H1 (cell line): ENCODE results near the gene TMTC2. TPM values are rescaled to one million over a fixed set of nuclear protein-coding genes. Genes with fewer than 3 reads are reported as not detected.

Experiments
- CTCF ChIA-PET: fragments of 300-600 bp; sonication (Branson Sonifier 250); formaldehyde crosslinking; loops from one replicate; lab custom pipeline; 2021; ENCODE audit not compliant: partially characterized antibody; lab: Charles Lee
- POLR2A ChIA-PET: fragments of 300-600 bp; sonication (Branson Sonifier 250); formaldehyde crosslinking; loops from one replicate; lab custom pipeline; 2021; ENCODE audit warnings: inconsistent platforms; ENCODE audit not compliant: partially characterized antibody; lab: Charles Lee
- DNase-seq, 2 experiments: peaks; one replicate each; pipeline versions ENCODE4 v3.0.0 to v3.0.0-alpha.2; 2010 to 2022; ENCODE audit warnings: low spot score in 2 of 2, low read depth in 1 of 2, mixed read lengths in 1 of 2
- FAIRE-seq: peaks from 2 replicates; lab custom pipeline; 2011; peaks lifted over from hg19 to GRCh38; lab: Jason Lieb, UNC
- H2AFZ ChIP-seq: 2 replicates; pipeline ENCODE4 v1.8.1; 2012; ENCODE audit warnings: low read length, inconsistent platforms
- H2AK5ac ChIP-seq: 2 replicates; pipeline ENCODE4 v1.6.1; 2013; ENCODE audit warnings: low read depth, low read length
- H2BK120ac ChIP-seq: replicated peaks from 2 replicates; pipeline ENCODE3; 2013; ENCODE audit warnings: low read depth, low read length, inconsistent platforms
- H2BK12ac ChIP-seq: 2 replicates; pipeline ENCODE4 v1.6.1; 2013; ENCODE audit warnings: low read depth, low read length
- H2BK15ac ChIP-seq: 2 replicates; pipeline ENCODE4 v1.6.1; 2013; ENCODE audit warnings: low read length
- H2BK20ac ChIP-seq: 2 replicates; pipeline ENCODE4 v1.6.1; 2013; ENCODE audit warnings: low read length
- H2BK5ac ChIP-seq: 2 replicates; pipeline ENCODE4 v1.6.1; 2013; ENCODE audit warnings: low read depth, low read length
- H3K14ac ChIP-seq: 2 replicates; pipeline ENCODE4 v1.6.1; 2013; ENCODE audit warnings: inconsistent platforms; ENCODE audit not compliant: insufficient read length
- H3K18ac ChIP-seq: 2 replicates; pipeline ENCODE4 v1.6.1; 2013; ENCODE audit warnings: low read length; ENCODE audit errors: extremely low read depth
- H3K23ac ChIP-seq: 2 replicates; pipeline ENCODE4 v1.6.1; 2013; ENCODE audit warnings: inconsistent platforms; ENCODE audit not compliant: insufficient read length
- H3K23me2 ChIP-seq: 2 replicates; pipeline ENCODE4 v1.6.1; 2013; ENCODE audit warnings: low read depth, low read length
- H3K27ac ChIP-seq: 2 replicates; pipeline ENCODE4 v1.6.1; 2011; ENCODE audit warnings: low read depth, low read length, inconsistent platforms
- H3K27me3 ChIP-seq, 4 experiments: replicated peaks in 1 of 4; 1 replicate in 1 of 4; 2 replicates in 3 of 4; pipeline versions ENCODE4 v1.6.1 to v1.8.1; 2011 to 2013; ENCODE audit warnings: low read length in 3 of 4, mild to moderate bottlenecking in 3 of 4, inconsistent platforms in 2 of 4, mixed read lengths in 2 of 4, moderate library complexity in 1 of 4; ENCODE audit not compliant: control insufficient read depth in 3 of 4, insufficient read depth in 3 of 4; ENCODE audit errors: extremely low read depth in 1 of 4
- H3K36me3 ChIP-seq, 4 experiments: 2 replicates each; pipeline versions ENCODE4 v1.6.1 to v1.8.1; 2011 to 2013; ENCODE audit warnings: mild to moderate bottlenecking in 4 of 4, low read length in 3 of 4, moderate library complexity in 2 of 4, control low read depth in 1 of 4, inconsistent platforms in 1 of 4; ENCODE audit not compliant: insufficient read depth in 4 of 4, control insufficient read depth in 2 of 4
- H3K4ac ChIP-seq: replicated peaks from 2 replicates; pipeline ENCODE3; 2013; ENCODE audit warnings: low read length, low read depth, mixed read lengths, inconsistent platforms; ENCODE audit not compliant: insufficient read length
- H3K4me1 ChIP-seq, 4 experiments: replicated peaks in 1 of 4; 1 replicate in 1 of 4; 2 replicates in 3 of 4; pipeline versions ENCODE4 v1.6.1 to v1.8.1; 2011 to 2013; ENCODE audit warnings: low read length in 3 of 4, inconsistent platforms in 2 of 4, mixed read lengths in 1 of 4; ENCODE audit not compliant: insufficient read depth in 4 of 4, control insufficient read depth in 3 of 4
- H3K4me2 ChIP-seq, 2 experiments: 2 replicates each; pipeline versions ENCODE4 v1.6.1 to v1.8.1; 2011 to 2013; ENCODE audit warnings: low read depth in 2 of 2, low read length in 2 of 2, control low read depth in 1 of 2, inconsistent platforms in 1 of 2, mild to moderate bottlenecking in 1 of 2; ENCODE audit not compliant: insufficient read depth in 1 of 2
- H3K4me3 ChIP-seq, 4 experiments: fragments of 200-600, 300-600 bp in 1 of 4; sonication (generic), shearing (Covaris generic), sonication (Bioruptor Twin) in 1 of 4; 2 replicates each; pipeline versions ENCODE4 v1.5.1 to v1.8.1; 2011 to 2016; ENCODE audit warnings: low read length in 4 of 4, low read depth in 3 of 4, control low read depth in 2 of 4, inconsistent platforms in 2 of 4, mild to moderate bottlenecking in 2 of 4, mixed read lengths in 1 of 4, moderate library complexity in 1 of 4; ENCODE audit not compliant: insufficient read depth in 2 of 4; ENCODE audit errors: extremely low read depth in 1 of 4
- H3K56ac ChIP-seq: replicated peaks from 2 replicates; pipeline ENCODE3; 2013; ENCODE audit warnings: low read depth, mild to moderate bottlenecking, mixed read lengths, low read length, inconsistent platforms; ENCODE audit not compliant: insufficient read length
- H3K79me1 ChIP-seq: 2 replicates; pipeline ENCODE4 v1.6.1; 2013; ENCODE audit warnings: low read depth, low read length, control low read depth
- H3K79me2 ChIP-seq, 2 experiments: 2 replicates each; pipeline versions ENCODE4 v1.6.1 to v1.8.1; 2012 to 2013; ENCODE audit warnings: low read length in 2 of 2, mild to moderate bottlenecking in 2 of 2, inconsistent platforms in 1 of 2; ENCODE audit not compliant: insufficient read depth in 2 of 2, control insufficient read depth in 1 of 2
- H3K9ac ChIP-seq, 4 experiments: replicated peaks in 1 of 4; 1 replicate in 1 of 4; 2 replicates in 3 of 4; pipeline versions ENCODE4 v1.6.1 to v1.8.1; 2011 to 2013; ENCODE audit warnings: low read depth in 3 of 4, low read length in 3 of 4, control low read depth in 2 of 4, mild to moderate bottlenecking in 2 of 4, moderate library complexity in 2 of 4, inconsistent platforms in 1 of 4; ENCODE audit errors: extremely low read depth in 1 of 4
- H3K9me3 ChIP-seq, 2 experiments: 2 replicates each; pipeline versions ENCODE4 v1.6.1 to v1.8.1; 2012 to 2013; ENCODE audit warnings: mild to moderate bottlenecking in 2 of 2, moderate library complexity in 2 of 2, control low read depth in 1 of 2, inconsistent platforms in 1 of 2, low read depth in 1 of 2, low read length in 1 of 2, mixed read lengths in 1 of 2; ENCODE audit not compliant: insufficient read depth in 2 of 2
- H4K20me1 ChIP-seq, 2 experiments: replicated peaks in 1 of 2; 2 replicates each; pipeline versions ENCODE3 to v1.8.1; 2011 to 2013; ENCODE audit warnings: inconsistent platforms in 2 of 2, low read length in 2 of 2, mild to moderate bottlenecking in 1 of 2; ENCODE audit not compliant: insufficient read depth in 2 of 2, control insufficient read depth in 1 of 2
- H4K5ac ChIP-seq: 2 replicates; pipeline ENCODE4 v1.6.1; 2013; ENCODE audit warnings: low read length, low read depth, mixed read lengths, inconsistent platforms; ENCODE audit not compliant: insufficient read length
- H4K8ac ChIP-seq: 2 replicates; pipeline ENCODE4 v1.8.0; 2013; ENCODE audit warnings: mild to moderate bottlenecking, moderate library complexity, low read length, inconsistent platforms; ENCODE audit not compliant: insufficient read depth; ENCODE audit errors: extremely low read depth
- H4K91ac ChIP-seq: replicated peaks from 2 replicates; pipeline ENCODE3; 2013; ENCODE audit warnings: low read length, mixed read lengths, inconsistent platforms; ENCODE audit not compliant: insufficient read length
- BCL11A ChIP-seq, 2 experiments: IDR thresholded peaks; one replicate each; pipeline ENCODE4 v1.6.1; 2011; ENCODE audit warnings: low read depth in 2 of 2, low read length in 2 of 2, mild to moderate bottlenecking in 2 of 2
- BRCA1 ChIP-seq: IDR thresholded peaks from 2 replicates; pipeline ENCODE4 v1.6.1; 2012; ENCODE audit warnings: low read depth, low read length, improper control_type of control experiment
- CBX5 ChIP-seq: fragments of 300-800, 300-1000 bp; sonication (generic); IDR thresholded peaks from 2 replicates; pipeline ENCODE4 v1.7.1; 2016; ENCODE audit warnings: antibody characterized with exemption, low read length, low read depth
- JUN ChIP-seq: IDR thresholded peaks from 2 replicates; pipeline ENCODE4 v1.6.1; 2011; ENCODE audit warnings: low read depth, mild to moderate bottlenecking, improper control_type of control experiment, low read length
- KDM5A ChIP-seq: fragments of 200-600 bp; IDR thresholded peaks from 2 replicates; pipeline ENCODE4 v1.7.1; 2012; ENCODE audit warnings: mild to moderate bottlenecking, low read length, inconsistent platforms, mixed read lengths
- MAX ChIP-seq: IDR thresholded peaks from 2 replicates; pipeline ENCODE4 v1.6.1; 2012; ENCODE audit warnings: inconsistent platforms
- NRF1 ChIP-seq: IDR thresholded peaks from 2 replicates; pipeline ENCODE4 v1.6.1; 2011; ENCODE audit warnings: mild to moderate bottlenecking, low read depth, low read length, improper control_type of control experiment
- RXRA ChIP-seq: IDR thresholded peaks from 2 replicates; pipeline ENCODE4 v1.6.1; 2011; ENCODE audit warnings: low read depth, mild to moderate bottlenecking, low read length, moderate library complexity; ENCODE audit not compliant: insufficient read depth
- SP2 ChIP-seq: IDR thresholded peaks from 2 replicates; pipeline ENCODE4 v1.6.1; 2012; ENCODE audit warnings: mild to moderate bottlenecking, low read length, inconsistent platforms
- SP4 ChIP-seq: IDR thresholded peaks from 2 replicates; pipeline ENCODE4 v1.6.1; 2012; ENCODE audit warnings: low read length, inconsistent platforms
- SRF ChIP-seq: IDR thresholded peaks from 2 replicates; pipeline ENCODE4 v1.6.1; 2011; ENCODE audit warnings: mild to moderate bottlenecking, low read depth, low read length, moderate library complexity
- TCF12 ChIP-seq: IDR thresholded peaks from 2 replicates; pipeline ENCODE4 v1.6.1; 2011; ENCODE audit warnings: low read depth, mild to moderate bottlenecking, low read length
- WGBS, 2 experiments: shearing (Covaris generic) in 1 of 2; methylation state at CpG; one replicate each; pipeline versions ENCODE4 v1.1.6 to v1.1.7; 2013 to 2015; ENCODE audit warnings: low lambda C conversion rate in 2 of 2, mixed read lengths in 2 of 2, inconsistent platforms in 1 of 2, low coverage in 1 of 2, missing lambda C conversion rate in 1 of 2; ENCODE audit not compliant: insufficient replicate concordance in 2 of 2, insufficient coverage in 1 of 2, insufficient read length in 1 of 2; ENCODE audit errors: extremely low coverage in 1 of 2, missing lambda C conversion rate in 1 of 2; 5-methylcytosine and 5-hydroxymethylcytosine counted together
- polyA plus RNA-seq, 7 experiments: library from polyadenylated mRNA; depleted of rRNA in 3 of 7; stranded (reverse) in 5 of 7; unstranded in 2 of 7; fragments of >200 nt in 5 of 7; fragments of 200-250 nt in 2 of 7; gene quantifications; 1 replicate in 5 of 7; 2 replicates in 1 of 7; 4 replicates in 1 of 7; pipeline versions ENCODE4 v1.2.1 to v1.2.3, GENCODE V29; 2011 to 2013; ENCODE audit warnings: missing spikeins in 2 of 7, mixed read lengths in 2 of 7
- total RNA-seq: library from RNA; stranded (reverse); fragmentation: NEBNext Ultra II Directional; extraction: Animal tissue kit (Norgen Biotek cat#: 25700); gene quantifications from 2 replicates; pipeline ENCODE4 v1.2.1, GENCODE V29; 2021

The TMTC2 gene
- total and polyA plus RNA-seq, 2 of the 8 experiments (the other 6 are each of a cell fraction or from before 2014, with no cell fraction given), result 2.3 to 3.9 TPM

GRCh38 chr12:82896277-82896676 is 209.6 kb downstream of the TMTC2 start:
- TF ChIP-seq MAX, result no peak
- TF ChIP-seq RXRA, result no peak
- no peak for TF ChIP-seq NRF1
- no peak for TF ChIP-seq SP2
- no peak for TF ChIP-seq TCF12
- no peak for TF ChIP-seq BCL11A (IDR thresholded peaks at IDR 0.05; ENCODE audit: low read depth in 2 of 2, low read length in 2 of 2)
- no peak for TF ChIP-seq BRCA1
- no peak for TF ChIP-seq CBX5
- no peak for TF ChIP-seq SP4
- TF ChIP-seq SRF, result no peak
- no peak for TF ChIP-seq JUN
- TF ChIP-seq KDM5A, result no peak
- TF ChIP-seq, all 59 proteins: peak for 0
- H3K9me3 ChIP-seq, result no peaks in the 10 kb centered on the region
- H3K9ac ChIP-seq, result no peak overlapping the region
- H2BK5ac ChIP-seq, result no peak overlapping the region
- H3K79me1 ChIP-seq, result no peaks in the 10 kb centered on the region
- no peak overlapping the region; the same call in 1 of the 2 replicates for H4K8ac ChIP-seq
- no peak overlapping the region for H2AK5ac ChIP-seq
- H2BK12ac ChIP-seq, result no peak overlapping the region
- H3K27me3 ChIP-seq, result no peaks in the 10 kb centered on the region
- H4K5ac ChIP-seq, result no peak overlapping the region
- CTCF ChIA-PET, result interaction anchor here (0.5 to 2.2 kb wide), 6 partner anchors 9 to 1613 kb away, joined by 3 to 8 read pairs (median 4); partner anchors contain the start of gene TMTC2
- H3K56ac ChIP-seq, result no peak overlapping the region
- H3K23ac ChIP-seq, result no peak overlapping the region
- no peaks in the 10 kb centered on the region; a peak in 1 of 8 replicates for H3K36me3 ChIP-seq
- no peaks in the 10 kb centered on the region for H4K20me1 ChIP-seq
- no peak overlapping the region for H2BK15ac ChIP-seq
- H3K27ac ChIP-seq, result no peak overlapping the region
- no peak overlapping the region for H3K18ac ChIP-seq
- no peak for FAIRE-seq
- DNase-seq, result no peak
- no peak overlapping the region for H2BK120ac ChIP-seq
- no peak overlapping the region for H2AFZ ChIP-seq
- no peak overlapping the region for H3K14ac ChIP-seq
- POLR2A ChIA-PET, result no interaction called here
- H3K23me2 ChIP-seq, result no peaks in the 10 kb centered on the region
- H3K79me2 ChIP-seq, result no peaks in the 10 kb centered on the region
- H3K4me2 ChIP-seq, result no peak overlapping the region
- H3K4ac ChIP-seq, result no peak overlapping the region
- H3K4me1 ChIP-seq, result no peaks in the 10 kb centered on the region
- H3K4me3 ChIP-seq, result no peak overlapping the region
- 90% methylated on average over 7 of the region's 7 CpGs; no CpG with 5 or more reads in 1 of the 2 experiments for WGBS, 2 experiments
- H4K91ac ChIP-seq, result no peak overlapping the region
- H2BK20ac ChIP-seq, result no peak overlapping the region
